GM12878 (cell line): Measurements from ENCODE around the gene CDKL1. TPM values are rescaled to one million over a fixed set of nuclear protein-coding genes. Genes with fewer than 3 reads are reported as not detected.
A peak's percentile ranks its signal among the peaks of the same experiment; 100 is the strongest.

Experiments
- CTCF ChIP-seq, 3 experiments: IDR thresholded peaks in 2 of 3; conservative IDR thresholded peaks in 1 of 3; 2 replicates each; pipeline ENCODE4 v1.5.1; 2011; ENCODE audit warnings: low read depth in 3 of 3, low read length in 3 of 3, mild to moderate bottlenecking in 3 of 3, control low read depth in 2 of 3, moderate library complexity in 2 of 3, inconsistent platforms in 1 of 3, mixed read lengths in 1 of 3; ENCODE audit not compliant: control insufficient read depth in 2 of 3, insufficient read depth in 1 of 3; ENCODE audit errors: extremely low read depth in 1 of 3
- FOXK2 ChIP-seq: fragments of 450-650 bp; IDR thresholded peaks from 2 replicates; pipeline ENCODE4 v1.6.1; 2017; ENCODE audit warnings: mild to moderate bottlenecking, moderate library complexity
- IKZF2 ChIP-seq, 2 experiments: fragments of 450-650 bp; IDR thresholded peaks; 2 replicates each; pipeline ENCODE4 v1.6.1; 2017; ENCODE audit warnings: mild to moderate bottlenecking in 2 of 2, moderate library complexity in 2 of 2
- IRF4 ChIP-seq: IDR thresholded peaks from 2 replicates; pipeline ENCODE4 v1.6.1; 2011; ENCODE audit warnings: low read depth, low read length
- MLLT1 ChIP-seq: fragments of 450-650 bp; IDR thresholded peaks from 2 replicates; pipeline ENCODE4 v1.6.1; 2016; ENCODE audit warnings: mild to moderate bottlenecking
- MTA2 ChIP-seq: fragments of 450-650 bp; IDR thresholded peaks from 2 replicates; pipeline ENCODE4 v1.6.1; 2016; ENCODE audit warnings: low read depth, mild to moderate bottlenecking, moderate library complexity
- NFYA ChIP-seq: IDR thresholded peaks from 2 replicates; pipeline ENCODE4 v1.6.1; 2011; ENCODE audit warnings: low read depth, mild to moderate bottlenecking, low read length, improper control_type of control experiment, borderline replicate concordance
- NFYB ChIP-seq: IDR thresholded peaks from 2 replicates; pipeline ENCODE4 v1.6.1; 2011; ENCODE audit warnings: low read depth, mild to moderate bottlenecking, low read length, improper control_type of control experiment, moderate library complexity; ENCODE audit not compliant: insufficient read depth
- PAX5 ChIP-seq: IDR thresholded peaks from 2 replicates; pipeline ENCODE4 v1.6.1; 2011; ENCODE audit warnings: low read depth, low read length, borderline replicate concordance
- SKIL ChIP-seq: fragments of 450-650 bp; IDR thresholded peaks from 2 replicates; pipeline ENCODE4 v1.6.1; 2017; ENCODE audit warnings: mild to moderate bottlenecking, low read depth, inconsistent platforms; ENCODE audit not compliant: poor library complexity, severe bottlenecking
- STAT3 ChIP-seq: IDR thresholded peaks from 2 replicates; pipeline ENCODE4 v1.6.1; 2011; ENCODE audit warnings: low read depth, low read length, improper control_type of control experiment
- ZBTB33 ChIP-seq: fragments of 450-650 bp; IDR thresholded peaks from 2 replicates; pipeline ENCODE4 v1.6.1; 2017; ENCODE audit warnings: mild to moderate bottlenecking
- ZNF24 ChIP-seq: fragments of 450-650 bp; IDR thresholded peaks from 2 replicates; pipeline ENCODE4 v1.6.1; 2017; ENCODE audit warnings: antibody characterized with exemption, mild to moderate bottlenecking
- ZNF384 ChIP-seq: IDR thresholded peaks from 2 replicates; pipeline ENCODE4 v1.6.1; 2012; ENCODE audit warnings: low read depth, mild to moderate bottlenecking, low read length, improper control_type of control experiment, borderline replicate concordance
- polyA plus RNA-seq, 11 experiments: library from polyadenylated mRNA; depleted of rRNA in 4 of 11; unstranded in 6 of 11; stranded (reverse) in 5 of 11; fragments of >200 nt; fragmentation: Nextera tagmentation in 4 of 11; fragmentation: Illumina TruSeq in 1 of 11; extraction: Ambion mirVana in 4 of 11; extraction: Trizol in 1 of 11; gene quantifications; 1 replicate in 1 of 11; 2 replicates in 10 of 11; pipeline versions ENCODE4 v1.2.1 to v1.2.3, GENCODE V29; 2011 to 2016; ENCODE audit warnings: inconsistent platforms in 2 of 11, missing spikeins in 2 of 11, low read depth in 1 of 11
- total RNA-seq, 4 experiments: library from RNA; depleted of rRNA in 3 of 4; stranded (reverse); fragments of >200 nt in 3 of 4; fragmentation: Illumina TruSeq in 1 of 4; extraction: Trizol in 1 of 4; gene quantifications; 2 replicates each; pipeline versions ENCODE4 v1.2.1 to v1.2.3, GENCODE V29; 2013 to 2021

Gene CDKL1
- total and polyA plus RNA-seq, 10 of the 15 experiments (the other 5 are each of a cell fraction or from before 2014, with no cell fraction given) = 9.0 to 19.0 (median 11.1) TPM

- TF ChIP-seq MLLT1 (peak; percentile 27; the same call in 1 of the 2 replicates), IRF4 (no peak), ZNF24 (peak; percentile 14; the same call in 1 of the 2 replicates), SKIL (peak; percentile 49), NFYA (no peak), NFYB (no peak), MTA2 (0 out of 2 replicates have a peak, but pooled peaks have one; percentile 12), FOXK2 (peak; percentile 50; the same call in 1 of the 2 replicates), ZBTB33 (no peak), ZNF384 (0 out of 2 replicates have a peak, but pooled peaks have one; percentile 43), STAT3 (no peak), CTCF (IDR thresholded peaks at IDR 0.05 in 2 of 3, conservative IDR thresholded peaks at IDR 0.05 in 1 of 3; ENCODE audit: control insufficient read depth in 2 of 3, extremely low read depth in 1 of 3, insufficient read depth in 1 of 3, low read depth in 3 of 3, low read length in 3 of 3) (peak; percentile 60 to 84 (median 67)), IKZF2 (IDR thresholded peaks at IDR 0.05) (peak in 1 of 2 experiments; percentile 26; a peak in 1 of 4 replicates), PAX5 (0 out of 2 replicates have a peak, but pooled peaks have one; percentile 30)
Observed at GRCh38 chr14:50342221-50343078, 54.2 kb downstream of the CDKL1 start (continued).
